Type B pancreatic cell (in vitro differentiated cells): ENCODE data around the gene RCC1. TPM values are rescaled to one million over a fixed set of nuclear protein-coding genes. Genes with fewer than 3 reads are reported as not detected.

ENCODE experiments used
- DNase-seq: peaks from one replicate; pipeline ENCODE4 v3.0.0; 2021; ENCODE audit warnings: mixed read lengths; ENCODE audit not compliant: unreplicated experiment; ENCODE audit errors: extremely low spot score
- H3K27ac Mint-ChIP-seq: 2 replicates; pipeline ENCODE4 v1.8.0; 2021; ENCODE audit warnings: mild to moderate bottlenecking, mixed read lengths
- H3K27me3 Mint-ChIP-seq: 2 replicates; pipeline ENCODE4 v1.8.0; 2021; ENCODE audit warnings: mixed read lengths
- H3K36me3 Mint-ChIP-seq: 2 replicates; pipeline ENCODE4 v1.8.0; 2021; ENCODE audit warnings: mixed read lengths
- H3K4me1 Mint-ChIP-seq: one replicate; pipeline ENCODE4 v1.8.0; 2021; ENCODE audit warnings: mixed read lengths; ENCODE audit not compliant: unreplicated experiment
- H3K4me3 Mint-ChIP-seq: 2 replicates; pipeline ENCODE4 v1.8.0; 2021; ENCODE audit warnings: mild to moderate bottlenecking, mixed read lengths
- H3K9me3 Mint-ChIP-seq: 2 replicates; pipeline ENCODE4 v1.8.0; 2021; ENCODE audit warnings: mixed read lengths
- total RNA-seq: library from RNA; stranded (reverse); gene quantifications from 2 replicates; pipeline ENCODE4 v1.2.1, GENCODE V29; 2021; ENCODE audit warnings: low replicate concordance
- TF ChIP-seq, protein P1 (sequence below): fragments of 200-600 bp; sonication (generic); conservative IDR thresholded peaks from 2 replicates; pipeline ENCODE4 v1.5.0; 2021; ENCODE audit warnings: antibody characterized with exemption, mild to moderate bottlenecking

The RCC1 gene
- total RNA-seq, 1 donor from 2014 or later: 46.5 TPM

DNA sequence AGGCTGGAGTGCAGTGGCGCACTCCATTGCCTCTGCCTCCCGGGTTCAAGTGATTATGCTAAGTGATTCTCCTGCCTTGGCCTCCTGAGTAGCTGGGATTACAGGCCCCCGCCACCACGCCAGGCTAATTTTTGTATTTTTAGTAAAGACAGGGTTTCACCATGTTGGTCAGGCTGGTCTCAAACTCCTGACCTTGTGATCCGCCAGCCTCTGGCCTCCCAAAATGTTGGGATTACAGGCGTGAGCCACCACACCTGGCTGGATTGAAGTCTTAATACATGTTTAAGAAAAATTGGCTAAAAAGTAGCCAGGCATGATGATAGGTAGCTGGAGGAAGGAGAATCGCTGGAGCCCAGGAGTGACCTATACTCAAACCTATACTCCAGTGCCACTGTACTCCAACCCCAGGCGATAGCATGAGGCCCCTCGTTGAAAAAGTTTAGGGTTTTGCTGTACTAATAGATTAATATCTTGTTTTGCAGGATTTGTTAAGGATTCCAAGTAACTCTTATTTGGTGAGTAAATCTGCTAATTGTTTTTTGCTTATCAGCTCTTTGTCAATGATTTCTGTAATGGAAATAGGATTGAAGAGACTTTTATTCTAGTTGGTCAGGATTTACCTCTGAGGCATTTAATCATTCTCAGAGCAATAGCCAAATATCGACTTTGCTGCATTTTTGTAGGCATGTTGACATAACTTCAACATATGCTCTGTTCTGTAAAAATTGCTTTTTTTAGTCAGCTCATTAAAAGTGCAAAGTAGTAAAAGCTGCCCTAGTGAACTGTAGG, 2.0 kb downstream of the RCC1 start:
- Mint-ChIP-seq H3K4me1 (peaks cover 36% of the 10 kb centered on the region), H3K36me3 (peaks cover 51% of the 10 kb centered on the region), H3K27me3 (peaks cover 3% of the 10 kb centered on the region), H3K4me3 (peak overlapping the region; percentile 97), H3K27ac (peak overlapping the region; percentile 98), H3K9me3 (no peaks in the 10 kb centered on the region)
- TF ChIP-seq, protein P1, sequence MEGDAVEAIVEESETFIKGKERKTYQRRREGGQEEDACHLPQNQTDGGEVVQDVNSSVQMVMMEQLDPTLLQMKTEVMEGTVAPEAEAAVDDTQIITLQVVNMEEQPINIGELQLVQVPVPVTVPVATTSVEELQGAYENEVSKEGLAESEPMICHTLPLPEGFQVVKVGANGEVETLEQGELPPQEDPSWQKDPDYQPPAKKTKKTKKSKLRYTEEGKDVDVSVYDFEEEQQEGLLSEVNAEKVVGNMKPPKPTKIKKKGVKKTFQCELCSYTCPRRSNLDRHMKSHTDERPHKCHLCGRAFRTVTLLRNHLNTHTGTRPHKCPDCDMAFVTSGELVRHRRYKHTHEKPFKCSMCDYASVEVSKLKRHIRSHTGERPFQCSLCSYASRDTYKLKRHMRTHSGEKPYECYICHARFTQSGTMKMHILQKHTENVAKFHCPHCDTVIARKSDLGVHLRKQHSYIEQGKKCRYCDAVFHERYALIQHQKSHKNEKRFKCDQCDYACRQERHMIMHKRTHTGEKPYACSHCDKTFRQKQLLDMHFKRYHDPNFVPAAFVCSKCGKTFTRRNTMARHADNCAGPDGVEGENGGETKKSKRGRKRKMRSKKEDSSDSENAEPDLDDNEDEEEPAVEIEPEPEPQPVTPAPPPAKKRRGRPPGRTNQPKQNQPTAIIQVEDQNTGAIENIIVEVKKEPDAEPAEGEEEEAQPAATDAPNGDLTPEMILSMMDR: no peak
- no peak for DNase-seq

DNA sequence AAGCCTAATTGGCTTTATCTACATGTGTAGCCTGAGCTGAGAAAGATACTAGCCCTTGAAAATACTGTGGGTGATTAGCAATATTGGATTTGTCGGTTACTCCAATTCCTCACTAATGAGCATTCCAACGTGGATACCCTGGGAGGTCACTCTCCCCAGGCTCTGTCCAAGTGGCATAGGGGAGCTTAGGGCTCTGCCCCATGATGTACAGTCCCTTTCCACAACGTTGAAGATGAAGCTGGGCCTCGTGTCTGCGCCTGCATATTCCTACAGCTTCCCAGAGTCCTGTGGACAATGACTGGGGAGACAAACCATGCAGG, 2.6 kb downstream of the RCC1 start:
- H3K4me1 Mint-ChIP-seq: peaks cover 36% of the 10 kb centered on the region

DNA sequence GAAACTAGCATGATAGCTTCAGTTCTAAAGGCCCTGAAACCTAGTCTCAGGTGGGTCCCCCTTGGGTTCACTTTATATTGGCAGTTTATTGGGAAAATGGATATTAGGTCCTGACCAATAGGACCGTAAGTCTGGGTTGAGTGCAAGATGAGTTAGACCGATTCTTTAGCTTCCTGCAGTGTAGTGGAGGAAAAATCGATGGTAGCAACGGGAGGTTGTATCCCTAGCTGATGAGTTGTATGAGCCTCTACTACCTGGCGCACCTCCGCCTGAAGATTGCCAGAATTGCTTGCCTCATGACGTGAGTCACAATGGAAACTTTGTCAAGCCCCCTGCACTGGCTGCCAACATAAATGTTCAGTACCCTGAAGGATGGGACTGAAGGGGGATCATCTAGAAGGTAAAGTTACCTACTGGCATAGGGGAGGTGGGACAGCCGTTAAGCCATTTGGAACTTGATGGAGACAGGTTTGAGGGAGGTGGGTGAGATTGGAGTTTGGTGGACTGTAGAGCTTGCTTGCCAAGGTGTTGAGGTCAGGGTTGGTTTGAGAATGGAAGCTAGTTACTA, 3.9 kb downstream of the RCC1 start:
- peak overlapping the region; percentile 97 for H3K4me3 Mint-ChIP-seq
- H3K4me1 Mint-ChIP-seq: peaks cover 36% of the 10 kb centered on the region
- peaks cover 3% of the 10 kb centered on the region for H3K27me3 Mint-ChIP-seq
- TF ChIP-seq, protein P1: no peak
- H3K27ac Mint-ChIP-seq: peak overlapping the region; percentile 98
- H3K9me3 Mint-ChIP-seq: no peaks in the 10 kb centered on the region
- no peak for DNase-seq
- H3K36me3 Mint-ChIP-seq: peaks cover 54% of the 10 kb centered on the region

More for the DNA sequence above, 2.6 kb downstream of the RCC1 start:
- TF ChIP-seq, protein P1: no peak
- Mint-ChIP-seq H3K9me3 (no peaks in the 10 kb centered on the region), H3K27me3 (peaks cover 3% of the 10 kb centered on the region), H3K4me3 (peak overlapping the region; percentile 97), H3K27ac (peak overlapping the region; percentile 98), H3K36me3 (peaks cover 51% of the 10 kb centered on the region)
- DNase-seq: no peak

DNA sequence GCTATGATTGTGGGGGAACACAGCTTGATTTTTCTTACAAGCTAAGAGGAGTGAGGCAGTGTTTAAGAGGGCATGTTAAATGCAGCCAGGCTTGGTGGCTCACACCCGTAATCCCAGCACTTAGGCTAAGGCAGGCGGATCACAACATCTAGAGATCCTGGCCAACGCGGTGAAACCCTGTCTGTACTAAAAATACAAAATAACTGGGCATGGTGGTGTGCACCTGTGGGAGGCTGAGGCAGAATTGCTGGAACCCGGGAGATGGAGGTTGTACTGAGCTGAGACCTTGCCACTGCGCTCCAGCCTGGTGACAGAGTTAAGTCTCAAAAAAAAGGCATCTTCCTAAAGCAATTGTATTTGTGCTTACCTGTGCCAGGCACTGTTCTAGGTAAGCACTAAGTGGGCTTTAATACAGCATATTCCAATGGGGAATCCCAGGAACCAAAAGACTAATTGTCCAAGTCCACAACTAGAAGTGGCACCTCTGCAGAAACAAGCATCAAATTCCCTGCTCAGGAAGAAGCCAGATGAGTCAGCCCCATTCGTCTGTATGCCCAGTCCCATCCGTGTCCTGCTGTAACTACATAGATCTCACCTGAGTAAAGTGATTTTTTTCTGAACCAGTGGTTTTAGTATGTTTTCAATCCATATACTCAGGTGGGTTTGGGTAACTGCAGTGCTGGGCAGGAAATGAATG, 4.6 kb downstream of the RCC1 start:
- Mint-ChIP-seq H3K4me3 (peak overlapping the region; percentile 97), H3K9me3 (no peaks in the 10 kb centered on the region), H3K4me1 (peaks cover 33% of the 10 kb centered on the region), H3K27ac (peak overlapping the region; percentile 98), H3K27me3 (peaks cover 3% of the 10 kb centered on the region), H3K36me3 (peaks cover 54% of the 10 kb centered on the region)
- TF ChIP-seq, protein P1: no peak
- no peak for DNase-seq

DNA sequence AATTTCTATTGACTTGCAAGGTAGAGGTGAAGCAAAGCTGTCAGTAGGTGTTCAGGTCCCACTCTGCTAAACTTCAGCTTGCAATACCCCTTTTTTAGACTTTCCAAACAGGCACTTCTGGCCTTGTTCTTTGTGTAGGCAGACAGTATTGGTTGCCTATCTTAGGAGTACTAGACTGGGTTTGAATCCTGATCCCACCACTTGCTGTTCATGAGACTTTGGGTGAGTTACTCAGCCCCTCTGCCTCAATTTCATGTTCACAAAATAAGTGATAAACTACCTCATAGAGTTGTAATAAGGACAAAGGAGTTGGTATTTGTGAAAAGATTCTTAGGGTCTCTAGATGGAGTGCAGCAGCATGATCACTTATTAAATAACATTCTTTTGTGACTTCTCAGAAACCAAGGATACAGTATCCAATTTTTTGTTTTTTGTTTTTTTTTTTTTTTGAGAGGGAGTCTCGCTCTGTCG, 5.2 kb downstream of the RCC1 start:
- Mint-ChIP-seq H3K27ac (peak overlapping the region; percentile 98), H3K27me3 (peaks cover under 1% of the 10 kb centered on the region), H3K4me1 (peaks cover 27% of the 10 kb centered on the region), H3K9me3 (no peaks in the 10 kb centered on the region), H3K4me3 (peak overlapping the region; percentile 97), H3K36me3 (peaks cover 49% of the 10 kb centered on the region)
- no peak for DNase-seq
- TF ChIP-seq, protein P1: no peak
